NCI-H2107 (cell line): ENCODE measurements around the gene MACC1.

Experiments used
- DNase-seq: peaks from one replicate; lab custom pipeline; 2025; lab: John Stamatoyannopoulos, UW

MACC1 gene, protein sequence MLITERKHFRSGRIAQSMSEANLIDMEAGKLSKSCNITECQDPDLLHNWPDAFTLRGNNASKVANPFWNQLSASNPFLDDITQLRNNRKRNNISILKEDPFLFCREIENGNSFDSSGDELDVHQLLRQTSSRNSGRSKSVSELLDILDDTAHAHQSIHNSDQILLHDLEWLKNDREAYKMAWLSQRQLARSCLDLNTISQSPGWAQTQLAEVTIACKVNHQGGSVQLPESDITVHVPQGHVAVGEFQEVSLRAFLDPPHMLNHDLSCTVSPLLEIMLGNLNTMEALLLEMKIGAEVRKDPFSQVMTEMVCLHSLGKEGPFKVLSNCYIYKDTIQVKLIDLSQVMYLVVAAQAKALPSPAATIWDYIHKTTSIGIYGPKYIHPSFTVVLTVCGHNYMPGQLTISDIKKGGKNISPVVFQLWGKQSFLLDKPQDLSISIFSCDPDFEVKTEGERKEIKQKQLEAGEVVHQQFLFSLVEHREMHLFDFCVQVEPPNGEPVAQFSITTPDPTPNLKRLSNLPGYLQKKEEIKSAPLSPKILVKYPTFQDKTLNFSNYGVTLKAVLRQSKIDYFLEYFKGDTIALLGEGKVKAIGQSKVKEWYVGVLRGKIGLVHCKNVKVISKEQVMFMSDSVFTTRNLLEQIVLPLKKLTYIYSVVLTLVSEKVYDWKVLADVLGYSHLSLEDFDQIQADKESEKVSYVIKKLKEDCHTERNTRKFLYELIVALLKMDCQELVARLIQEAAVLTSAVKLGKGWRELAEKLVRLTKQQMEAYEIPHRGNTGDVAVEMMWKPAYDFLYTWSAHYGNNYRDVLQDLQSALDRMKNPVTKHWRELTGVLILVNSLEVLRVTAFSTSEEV

GRCh38 chr7:20217193-20217948 lies at the start of gene MACC1:
Gene MACC1, minus strand, starts transcription at chr7:20217384. Its CDS starts 55,522 bp downstream, at chr7:20161862.
- DNase-seq, result peak; percentile 69

- no peak for DNase-seq
Measured at GRCh38 chr7:20264623-20265022, 47.4 kb upstream of the MACC1 start.

- DNase-seq, result no peak
Measured at GRCh38 chr7:20260223-20260622, 43.0 kb upstream of the MACC1 start.

DNA sequence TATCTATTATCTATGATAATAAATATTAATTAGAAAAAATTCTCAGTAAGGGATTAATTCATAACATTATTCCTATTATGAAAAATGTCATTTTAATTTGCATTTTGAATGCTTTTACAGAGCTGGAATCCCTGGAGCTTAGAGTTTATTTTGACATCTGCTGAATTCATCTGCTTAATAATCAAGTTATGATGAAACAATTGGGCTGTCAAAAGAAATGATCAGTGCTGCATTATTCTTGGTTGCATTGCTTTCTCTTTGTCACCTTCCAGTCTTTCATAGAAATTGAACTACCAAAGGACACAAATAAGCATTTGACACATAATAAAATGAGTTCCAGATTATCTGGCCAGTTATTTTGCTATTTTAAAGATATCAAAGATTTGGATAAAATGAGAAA lies 40.0 kb upstream of the MACC1 start:
- DNase-seq, result no peak

DNA sequence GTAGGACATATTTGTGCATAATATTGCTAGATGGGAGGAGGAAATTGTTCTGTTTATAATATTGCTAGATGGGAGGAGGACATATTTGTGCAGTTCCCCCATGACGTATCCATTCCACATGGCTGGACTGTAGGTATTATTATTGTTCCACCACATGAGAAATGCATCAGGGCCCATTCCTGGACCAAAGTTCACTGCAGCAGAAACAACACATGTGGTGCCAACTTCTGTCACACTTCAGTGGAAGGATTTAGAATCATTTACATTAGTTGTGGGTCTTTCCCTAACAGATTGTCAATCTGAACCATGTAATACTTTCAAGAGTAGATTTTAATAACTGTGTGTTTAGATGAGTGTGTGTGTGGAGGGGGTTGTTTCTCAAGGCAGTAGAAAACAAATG lies 32.7 kb upstream of the MACC1 start:
- no peak for DNase-seq

- DNase-seq, result no peak
Measured at GRCh38 chr7:20249376-20249775, 32.2 kb upstream of the MACC1 start.

DNA sequence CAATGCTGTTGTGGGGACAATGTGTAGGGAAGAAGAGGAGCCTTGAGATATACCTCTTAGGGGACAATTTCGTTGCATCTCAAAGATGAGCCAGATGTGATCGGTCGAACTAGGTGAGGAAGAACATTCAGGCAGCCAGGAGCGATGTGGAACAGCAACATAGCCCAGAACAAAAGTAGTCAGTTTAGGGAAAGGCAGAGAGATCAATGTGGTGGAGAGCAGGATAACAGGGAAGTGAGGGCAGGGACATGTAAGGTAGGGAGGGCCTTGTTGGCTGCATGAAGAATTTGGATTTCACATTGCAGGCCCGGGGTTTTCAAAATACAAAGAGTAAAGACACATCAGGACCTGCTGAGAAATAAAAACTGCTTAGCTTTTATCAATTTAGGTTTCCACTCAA lies 29.1 kb upstream of the MACC1 start:
- no peak for DNase-seq

- no peak for DNase-seq
Measured at GRCh38 chr7:20244334-20245120, 27.3 kb upstream of the MACC1 start.

- no peak for DNase-seq
Measured at GRCh38 chr7:20241911-20242261, 24.7 kb upstream of the MACC1 start.

GRCh38 chr7:20241194-20241910 lies 24.2 kb upstream of the MACC1 start:
- DNase-seq, result peak; percentile 15

DNA sequence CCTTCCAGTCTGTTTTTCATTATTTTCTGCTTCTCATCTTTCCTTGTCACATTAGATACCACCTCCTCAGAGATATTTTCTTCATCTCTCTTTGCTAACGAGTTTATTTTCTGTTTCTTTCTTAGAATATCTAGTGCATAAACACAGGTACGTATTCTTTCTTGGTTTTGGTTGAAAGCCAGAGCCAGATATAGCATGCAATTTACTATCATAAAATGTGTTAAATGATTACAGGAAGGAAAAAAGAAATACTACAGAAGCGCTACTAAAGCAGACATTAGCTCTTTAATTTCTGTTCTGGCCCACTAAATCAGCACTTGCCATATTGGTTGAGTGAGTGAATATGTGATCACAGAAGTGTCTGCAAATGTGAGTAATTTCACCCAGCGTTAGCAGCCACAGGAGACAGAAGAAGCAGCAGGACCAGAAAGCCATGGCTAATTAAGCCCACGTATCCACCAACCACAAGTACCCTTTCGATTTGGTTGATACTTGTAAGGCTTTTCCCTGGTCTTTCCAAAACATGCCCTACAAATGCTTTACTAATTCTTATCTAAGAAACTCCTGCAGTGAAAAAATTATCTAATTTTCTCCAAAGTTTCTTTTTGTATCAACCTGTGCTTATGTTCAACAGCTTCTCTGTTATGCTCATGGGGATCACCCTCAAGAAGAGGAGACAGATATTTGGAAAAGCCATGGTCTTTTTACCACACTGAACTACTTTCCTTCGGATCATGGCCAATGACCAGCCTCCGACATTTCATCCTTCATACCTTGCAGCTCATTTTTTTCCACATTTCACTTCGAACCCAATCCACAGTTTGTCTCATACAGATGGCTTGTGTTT lies 23.1 kb upstream of the MACC1 start:
- no peak for DNase-seq

GRCh38 chr7:20238754-20239324 lies 21.7 kb upstream of the MACC1 start:
- no peak for DNase-seq

- DNase-seq, result no peak
Measured at GRCh38 chr7:20238194-20238753, 21.1 kb upstream of the MACC1 start.

DNA sequence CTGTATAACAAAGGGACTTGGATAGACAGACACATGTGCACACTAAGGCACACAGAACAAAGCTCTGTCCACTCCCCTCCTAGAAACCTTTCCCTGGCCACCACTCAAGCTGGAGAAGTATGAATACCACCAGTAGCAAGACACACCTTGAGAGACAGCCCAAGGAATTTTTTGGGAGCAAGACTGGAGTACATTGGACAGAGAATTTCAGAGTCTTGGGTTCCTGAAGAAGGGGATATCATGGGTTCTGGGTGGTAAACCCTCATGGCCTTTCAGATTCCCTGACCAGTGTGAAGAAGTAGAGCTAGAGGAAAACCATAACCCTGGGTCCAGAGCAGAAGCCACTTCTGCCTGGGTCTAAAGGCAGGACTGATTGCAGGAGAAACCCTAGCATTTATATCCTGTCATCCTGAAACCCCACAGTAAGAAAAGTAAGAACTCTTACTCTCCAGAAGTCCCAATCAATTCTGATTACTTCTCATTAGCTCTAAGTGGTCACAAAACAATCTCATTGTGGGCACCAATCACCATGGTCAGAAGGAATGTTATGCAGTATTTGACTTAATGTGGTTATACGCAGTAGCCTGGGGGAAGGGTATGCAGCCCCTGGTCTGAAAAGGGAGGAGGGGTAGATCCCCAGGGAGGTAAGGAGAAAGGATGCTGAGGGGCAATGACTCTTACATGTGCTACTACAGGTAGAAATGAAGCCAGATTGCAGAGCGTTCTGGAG lies 20.4 kb upstream of the MACC1 start:
- no peak for DNase-seq

DNA sequence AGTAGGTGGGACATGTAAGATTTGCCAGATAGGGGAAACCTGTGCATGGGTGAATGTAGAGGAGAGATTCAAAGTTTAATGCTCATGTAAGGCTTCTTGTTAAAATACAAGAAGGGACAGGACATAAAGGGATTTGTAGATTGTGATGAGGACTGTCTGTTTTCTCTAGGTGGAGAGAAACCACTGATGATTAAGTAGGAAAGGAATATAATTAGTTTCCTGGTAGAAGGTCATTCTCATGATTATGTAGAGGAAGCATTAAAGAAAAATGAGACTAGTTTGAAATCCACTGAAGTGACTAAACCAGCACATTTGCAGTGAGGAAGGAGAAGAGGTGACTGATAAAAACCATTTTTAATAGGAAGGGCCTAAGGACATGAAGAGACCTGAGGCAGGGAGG lies 19.6 kb upstream of the MACC1 start:
- DNase-seq, result no peak

DNA sequence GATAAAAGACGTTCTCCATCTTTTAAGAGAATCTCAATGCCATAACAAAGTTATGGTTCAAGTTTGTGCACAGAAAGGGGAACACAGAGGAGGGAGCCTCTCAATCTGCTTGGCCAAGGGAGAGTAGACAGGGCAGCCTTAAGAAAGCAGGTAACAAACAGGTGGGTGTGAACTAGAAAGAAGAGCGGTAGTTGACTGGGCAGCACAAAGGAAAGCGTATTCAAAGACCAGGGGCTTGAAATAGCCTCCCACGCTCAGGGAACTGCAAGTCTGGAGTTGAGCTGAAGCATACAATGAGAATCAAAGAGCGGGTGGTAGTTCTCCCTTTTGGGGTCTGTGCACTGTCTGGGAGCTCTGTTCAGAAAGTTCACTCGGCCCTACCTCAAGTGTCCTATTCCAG lies 18.9 kb upstream of the MACC1 start:
- DNase-seq, result no peak

DNA sequence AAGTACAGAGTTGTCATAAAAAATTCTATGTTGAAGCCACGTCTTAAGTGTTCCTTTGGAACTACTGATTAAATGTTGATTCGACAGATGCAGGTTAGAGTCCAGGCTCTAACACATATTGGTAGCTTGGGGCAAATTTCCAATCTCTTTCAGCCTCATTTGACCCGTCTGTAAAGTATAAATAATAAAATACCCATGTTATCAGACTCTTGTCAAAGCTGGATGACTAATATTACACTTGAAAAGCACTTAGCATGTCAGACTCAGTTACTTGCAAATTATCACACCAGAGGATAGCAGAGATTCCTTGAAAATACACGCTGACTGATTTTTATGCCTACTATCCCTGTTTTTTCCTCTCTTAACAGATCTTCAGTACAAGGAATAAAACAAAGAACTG lies 18.1 kb upstream of the MACC1 start:
- DNase-seq, result no peak

DNA sequence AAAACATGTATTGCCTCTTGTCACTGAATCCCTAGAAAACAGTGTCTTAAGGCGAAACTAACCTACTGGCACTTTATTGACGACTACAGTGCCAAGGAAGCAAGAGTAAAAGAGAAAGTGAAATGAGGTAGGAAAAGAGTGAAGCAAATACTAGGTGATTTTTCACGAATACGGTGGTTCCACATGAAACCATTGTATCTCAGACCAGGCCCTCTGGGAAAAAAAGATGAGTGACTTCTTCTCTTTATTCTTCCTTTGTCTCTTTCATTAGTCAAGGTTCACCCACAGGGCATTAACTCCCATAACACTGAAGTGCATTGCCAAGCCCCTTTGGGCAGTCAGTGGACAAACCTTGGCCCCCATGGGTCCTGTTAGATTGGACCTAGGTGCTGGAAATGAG lies 16.2 kb upstream of the MACC1 start:
- DNase-seq, result no peak

- no peak for DNase-seq
Measured at GRCh38 chr7:20232848-20233247, 15.7 kb upstream of the MACC1 start.
